K562 (cell line): ENCODE measurements around the gene ORC2. TPM values are rescaled to one million over a fixed set of nuclear protein-coding genes. Genes with fewer than 3 reads are reported as not detected.

Experiments used
- ATAC-seq: fragments of 200-7000 bp; cut with Tn5 transposase; 3 replicates; pipeline ENCODE4 v1.9.1; 2020; ENCODE audit warnings: moderate library complexity
- BruUV-seq: library from RNA; stranded (reverse); fragments of 400-500 nt; replicated peaks from 2 replicates; lab custom pipeline; 2021; lab: Mats Ljungman, UMichigan
- CTCF ChIA-PET: fragments of 300-600 bp; formaldehyde crosslinking; extraction: SDS; loops from one replicate; lab custom pipeline; 2021; ENCODE audit warnings: low intra/inter-chr PET ratio; lab: Yijun Ruan, JAX
- POLR2A ChIA-PET: fragments of 300-600, 350-650 bp; sonication (Branson Sonifier 250); formaldehyde crosslinking; extraction: SDS; loops from one replicate; lab custom pipeline; 2021; ENCODE audit warnings: antibody characterized with exemption, inconsistent platforms; lab: Yijun Ruan, JAX
- DNase-seq, 4 experiments: peaks; one replicate each; pipeline versions ENCODE4 v3.0.0 to v3.0.0-alpha.2; 2011 to 2018; ENCODE audit warnings: low spot score in 3 of 4, mixed read lengths in 3 of 4; ENCODE audit errors: extremely low read depth in 1 of 4
- FAIRE-seq: peaks from 2 replicates; lab custom pipeline; 2011; peaks lifted over from hg19 to GRCh38; lab: Jason Lieb, UNC
- H2AFZ ChIP-seq: 2 replicates; pipeline ENCODE4 v1.6.0; 2011; ENCODE audit warnings: low read depth, low read length, control low read depth, inconsistent platforms
- H3K27ac ChIP-seq: fragments of 200-600 bp; 3 replicates; pipeline ENCODE4 v1.8.0; 2011; ENCODE audit warnings: low read depth, mild to moderate bottlenecking, control low read depth, inconsistent platforms, low read length, moderate library complexity, mixed read lengths; ENCODE audit errors: extremely low read depth
- H3K27me3 ChIP-seq, 2 experiments: fragments of 300-600 bp in 1 of 2; 2 replicates in 1 of 2; 3 replicates in 1 of 2; pipeline versions ENCODE4 v1.6.0 to v1.8.0; 2011; ENCODE audit warnings: inconsistent platforms in 2 of 2, low read length in 2 of 2, mild to moderate bottlenecking in 1 of 2, mixed read lengths in 1 of 2, moderate library complexity in 1 of 2; ENCODE audit not compliant: control insufficient read depth in 2 of 2, insufficient read depth in 2 of 2
- H3K36me3 ChIP-seq: fragments of 300-600 bp; 3 replicates; pipeline ENCODE4 v1.8.0; 2011; ENCODE audit warnings: mild to moderate bottlenecking, low read length, inconsistent platforms; ENCODE audit not compliant: control insufficient read depth, insufficient read depth
- H3K4me1 ChIP-seq, 2 experiments: fragments of 200-600 bp in 1 of 2; replicated peaks in 1 of 2; 2 replicates in 1 of 2; 3 replicates in 1 of 2; pipeline versions ENCODE4 v1.5.1 to v1.8.0; 2011; ENCODE audit warnings: inconsistent platforms in 2 of 2, low read length in 2 of 2, mild to moderate bottlenecking in 1 of 2, mixed read lengths in 1 of 2, moderate library complexity in 1 of 2; ENCODE audit not compliant: control insufficient read depth in 2 of 2, insufficient read depth in 2 of 2
- H3K4me2 ChIP-seq: 2 replicates; pipeline ENCODE4 v1.6.1; 2011; ENCODE audit warnings: low read length, control low read depth, inconsistent platforms, mixed read lengths; ENCODE audit not compliant: insufficient read depth
- H3K4me3 ChIP-seq: fragments of 200-600 bp; sonication (generic), shearing (Covaris generic); 2 replicates; pipeline ENCODE4 v1.5.1; 2016; ENCODE audit warnings: control low read depth, inconsistent platforms
- H3K79me2 ChIP-seq: fragments of 200-600 bp; 3 replicates; pipeline ENCODE4 v1.8.0; 2011; ENCODE audit warnings: low read length, inconsistent platforms; ENCODE audit not compliant: control insufficient read depth, insufficient read depth
- H3K9ac ChIP-seq, 2 experiments: 2 replicates each; pipeline versions ENCODE4 v1.6.0 to v1.6.1; 2011; ENCODE audit warnings: low read depth in 2 of 2, low read length in 2 of 2, control low read depth in 1 of 2, inconsistent platforms in 1 of 2, mild to moderate bottlenecking in 1 of 2, mixed read lengths in 1 of 2; ENCODE audit not compliant: insufficient read depth in 1 of 2
- H3K9me1 ChIP-seq: one replicate; pipeline ENCODE4 v1.6.0; 2011; ENCODE audit warnings: inconsistent platforms, mild to moderate bottlenecking, low read length, moderate library complexity; ENCODE audit not compliant: control insufficient read depth, insufficient read depth
- H3K9me3 ChIP-seq: replicated peaks from 2 replicates; pipeline ENCODE4 v1.5.1; 2011; ENCODE audit warnings: low read depth, low read length, inconsistent platforms; ENCODE audit not compliant: control insufficient read depth, insufficient read depth
- H4K20me1 ChIP-seq: replicated peaks from 2 replicates; pipeline ENCODE4 v1.6.1; 2011; ENCODE audit warnings: low read length, inconsistent platforms, mixed read lengths; ENCODE audit not compliant: control insufficient read depth, insufficient read depth
- HCFC1 ChIP-seq: IDR thresholded peaks from 2 replicates; pipeline ENCODE4 v1.6.1; 2012; ENCODE audit warnings: low read depth, low read length, improper control_type of control experiment
- NCOR1 ChIP-seq: fragments of 450-650 bp; IDR thresholded peaks from 2 replicates; pipeline ENCODE4 v1.6.1; 2016; ENCODE audit warnings: mild to moderate bottlenecking, moderate library complexity
- PHTF2 ChIP-seq: fragments of 250-450 bp; sonication (Bioruptor Pico); IDR thresholded peaks from 2 replicates; pipeline ENCODE4 v1.5.0; 2021; ENCODE audit warnings: mild to moderate bottlenecking
- SNRNP70 ChIP-seq: fragments of 200-400 bp; formaldehyde crosslinking; optimal IDR thresholded peaks from 2 replicates; pipeline ENCODE3; 2017; ENCODE audit warnings: low read depth, low read length
- SOX6 ChIP-seq: fragments of 450-650 bp; IDR thresholded peaks from 2 replicates; pipeline ENCODE4 v1.6.1; 2014; ENCODE audit warnings: mild to moderate bottlenecking
- TEAD2 ChIP-seq: fragments of 450-650 bp; IDR thresholded peaks from 2 replicates; pipeline ENCODE4 v1.6.1; 2016; ENCODE audit warnings: missing genetic modification characterization, control low read depth, missing compliant biosample characterization
- ZNF407 ChIP-seq: fragments of 450-650 bp; IDR thresholded peaks from 2 replicates; pipeline ENCODE4 v1.6.1; 2016; ENCODE audit warnings: low read depth
- in situ Hi-C: fragments of 300-500 bp; cut with MboI; formaldehyde crosslinking; loops from 4 replicates; pipeline ENCODE4 v1.15.0; 2018; ENCODE audit warnings: inconsistent platforms, mixed read lengths
- intact Hi-C: fragments of 100-400 bp; cut with micrococcal nuclease; formaldehyde crosslinking; loops from 2 replicates; pipeline ENCODE4 v1.14.2; 2022
- polyA plus RNA-seq, 8 experiments: library from polyadenylated mRNA; depleted of rRNA in 4 of 8; stranded (reverse) in 5 of 8; unstranded in 3 of 8; fragments of >200 nt; fragmentation: Nextera tagmentation in 2 of 8; fragmentation: Illumina TruSeq in 1 of 8; extraction: Ambion mirVana in 2 of 8; extraction: Trizol in 1 of 8; gene quantifications; 2 replicates each; pipeline versions ENCODE4 v1.2.1 to v1.2.3, GENCODE V29; 2011 to 2014; ENCODE audit warnings: inconsistent platforms in 1 of 8, missing spikeins in 1 of 8
- total RNA-seq, 7 experiments: library from RNA; depleted of rRNA in 6 of 7; stranded (reverse); fragments of >200 nt in 6 of 7; fragmentation: Illumina TruSeq in 2 of 7; extraction: Trizol in 2 of 7; gene quantifications; 2 replicates each; pipeline versions ENCODE4 v1.2.1 to v1.2.3, GENCODE V29; 2011 to 2021; ENCODE audit warnings: low replicate concordance in 1 of 7
- TF ChIP-seq, protein P1 (sequence below): sonication (generic); formaldehyde crosslinking; IDR thresholded peaks from 2 replicates; pipeline ENCODE4 v1.8.1; 2023; ENCODE audit warnings: mild to moderate bottlenecking, missing genetic modification reagents, moderate library complexity

The ORC2 gene
- total and polyA plus RNA-seq, 9 of the 15 experiments (the other 6 are each of a cell fraction or from before 2014, with no cell fraction given) = 5.6 to 41.1 (median 19.0) TPM

GRCh38 chr2:200878289-200878880 is 85.1 kb downstream of the ORC2 start (continued):
- no peak for TF ChIP-seq ZNF407

GRCh38 chr2:200877443-200877842 is 86.0 kb downstream of the ORC2 start:
- CTCF ChIA-PET = no interaction called here
- Histone ChIP-seq H3K36me3 (peaks cover 68% of the 10 kb centered on the region), H2AFZ (no peak overlapping the region), H3K4me2 (no peak overlapping the region; the same call in 1 of the 2 replicates), H3K27ac (no peak overlapping the region), H3K4me1 (peaks cover 0 to 5% of the 10 kb centered on the region in 2 experiments; a peak in 2 of 5 replicates), H3K9ac (no peak overlapping the region), H3K9me3 (no peaks in the 10 kb centered on the region), H3K4me3 (no peak overlapping the region), H4K20me1 (no peaks in the 10 kb centered on the region), H3K79me2 (no peaks in the 10 kb centered on the region), H3K9me1 (no peaks in the 10 kb centered on the region), H3K27me3 (no peaks in the 10 kb centered on the region)
- no TSS peak for BruUV-seq
- ATAC-seq (peak; percentile 46), DNase-seq (no peak), FAIRE-seq (no peak)
- POLR2A ChIA-PET = interaction anchor here (1.0 to 1.7 kb wide), 4 partner anchors 10 to 14 kb away, joined by 3 to 6 read pairs (median 4); partner anchors contain the start of genes CLK1, NIF3L1 and PPIL3
- in situ Hi-C loops = no loop called here
- intact Hi-C loops = no loop called here
- no peak for TF ChIP-seq HCFC1
- TF ChIP-seq SOX6 = peak; percentile 25; the same call in 1 of the 2 replicates
- TF ChIP-seq SNRNP70 = no peak
- TF ChIP-seq, protein P1, sequence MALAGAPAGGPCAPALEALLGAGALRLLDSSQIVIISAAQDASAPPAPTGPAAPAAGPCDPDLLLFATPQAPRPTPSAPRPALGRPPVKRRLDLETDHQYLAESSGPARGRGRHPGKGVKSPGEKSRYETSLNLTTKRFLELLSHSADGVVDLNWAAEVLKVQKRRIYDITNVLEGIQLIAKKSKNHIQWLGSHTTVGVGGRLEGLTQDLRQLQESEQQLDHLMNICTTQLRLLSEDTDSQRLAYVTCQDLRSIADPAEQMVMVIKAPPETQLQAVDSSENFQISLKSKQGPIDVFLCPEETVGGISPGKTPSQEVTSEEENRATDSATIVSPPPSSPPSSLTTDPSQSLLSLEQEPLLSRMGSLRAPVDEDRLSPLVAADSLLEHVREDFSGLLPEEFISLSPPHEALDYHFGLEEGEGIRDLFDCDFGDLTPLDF = no peak
- peak; percentile 32; the same call in 1 of the 2 replicates for TF ChIP-seq NCOR1
- TF ChIP-seq PHTF2 = no peak
- no peak for TF ChIP-seq TEAD2 (tag)
